SK-N-SH (cell line): ENCODE data around the gene TRAF5.
"Not testable (repeated sequence)": the region's sequence is repeated elsewhere in the genome, so short reads cannot be mapped to it uniquely, and the experiment has no call there.

ENCODE experiments used
- CHD2 ChIP-seq: fragments of 150-350 bp; IDR thresholded peaks from 2 replicates; pipeline ENCODE4 v1.6.1; 2018; ENCODE audit warnings: low read length; ENCODE audit not compliant: partially characterized antibody
- EZH2phosphoT487 ChIP-seq: fragments of 200-600 bp; sonication (generic); IDR thresholded peaks from 2 replicates; pipeline ENCODE4 v1.6.1; 2017; ENCODE audit warnings: low read depth, mixed run types, mild to moderate bottlenecking, antibody characterized with exemption, moderate library complexity, borderline replicate concordance
- JUND ChIP-seq: IDR thresholded peaks from 2 replicates; pipeline ENCODE4 v1.4.0; 2012
- TF ChIP-seq, protein P1 (sequence below): fragments of 200-600 bp; sonication (generic); IDR thresholded peaks from 2 replicates; pipeline ENCODE4 v1.6.1; 2017; ENCODE audit warnings: antibody characterized with exemption, mild to moderate bottlenecking, moderate library complexity
- TF ChIP-seq, protein P2 (sequence below): IDR thresholded peaks from 2 replicates; pipeline ENCODE4 v1.6.1; 2012; ENCODE audit warnings: mild to moderate bottlenecking, low read depth, low read length, moderate library complexity

DNA sequence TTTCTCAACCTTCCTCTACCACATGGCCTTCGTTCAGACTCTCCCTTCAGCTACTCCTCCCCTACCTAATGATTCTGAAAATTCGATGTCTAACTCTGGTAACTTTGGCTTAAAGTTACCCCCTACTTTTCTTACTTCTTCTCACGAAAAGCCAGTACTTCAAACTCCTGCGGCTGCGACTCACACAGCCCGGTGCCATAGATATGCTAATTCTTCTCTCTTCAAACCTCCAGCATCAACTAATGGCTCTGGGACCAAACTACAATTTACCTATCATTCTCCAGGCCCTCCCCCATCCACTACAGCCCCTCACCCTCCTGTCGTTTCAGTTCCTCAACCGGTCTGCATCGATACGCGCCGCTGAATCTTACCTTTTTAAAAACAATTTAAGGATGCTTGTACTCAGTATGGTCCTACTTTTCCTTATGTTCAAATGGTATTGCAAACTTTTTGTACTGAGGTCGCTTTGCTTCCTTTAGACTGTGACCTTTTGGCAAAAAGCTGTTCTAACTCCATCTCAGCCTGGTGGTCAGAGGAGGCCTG, 73.3 kb downstream of the TRAF5 start:
- not testable (repeated sequence) for TF ChIP-seq CHD2, EZH2phosphoT487, JUND
- TF ChIP-seq, protein P1, sequence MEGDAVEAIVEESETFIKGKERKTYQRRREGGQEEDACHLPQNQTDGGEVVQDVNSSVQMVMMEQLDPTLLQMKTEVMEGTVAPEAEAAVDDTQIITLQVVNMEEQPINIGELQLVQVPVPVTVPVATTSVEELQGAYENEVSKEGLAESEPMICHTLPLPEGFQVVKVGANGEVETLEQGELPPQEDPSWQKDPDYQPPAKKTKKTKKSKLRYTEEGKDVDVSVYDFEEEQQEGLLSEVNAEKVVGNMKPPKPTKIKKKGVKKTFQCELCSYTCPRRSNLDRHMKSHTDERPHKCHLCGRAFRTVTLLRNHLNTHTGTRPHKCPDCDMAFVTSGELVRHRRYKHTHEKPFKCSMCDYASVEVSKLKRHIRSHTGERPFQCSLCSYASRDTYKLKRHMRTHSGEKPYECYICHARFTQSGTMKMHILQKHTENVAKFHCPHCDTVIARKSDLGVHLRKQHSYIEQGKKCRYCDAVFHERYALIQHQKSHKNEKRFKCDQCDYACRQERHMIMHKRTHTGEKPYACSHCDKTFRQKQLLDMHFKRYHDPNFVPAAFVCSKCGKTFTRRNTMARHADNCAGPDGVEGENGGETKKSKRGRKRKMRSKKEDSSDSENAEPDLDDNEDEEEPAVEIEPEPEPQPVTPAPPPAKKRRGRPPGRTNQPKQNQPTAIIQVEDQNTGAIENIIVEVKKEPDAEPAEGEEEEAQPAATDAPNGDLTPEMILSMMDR: not testable (repeated sequence)
- TF ChIP-seq, protein P2, sequence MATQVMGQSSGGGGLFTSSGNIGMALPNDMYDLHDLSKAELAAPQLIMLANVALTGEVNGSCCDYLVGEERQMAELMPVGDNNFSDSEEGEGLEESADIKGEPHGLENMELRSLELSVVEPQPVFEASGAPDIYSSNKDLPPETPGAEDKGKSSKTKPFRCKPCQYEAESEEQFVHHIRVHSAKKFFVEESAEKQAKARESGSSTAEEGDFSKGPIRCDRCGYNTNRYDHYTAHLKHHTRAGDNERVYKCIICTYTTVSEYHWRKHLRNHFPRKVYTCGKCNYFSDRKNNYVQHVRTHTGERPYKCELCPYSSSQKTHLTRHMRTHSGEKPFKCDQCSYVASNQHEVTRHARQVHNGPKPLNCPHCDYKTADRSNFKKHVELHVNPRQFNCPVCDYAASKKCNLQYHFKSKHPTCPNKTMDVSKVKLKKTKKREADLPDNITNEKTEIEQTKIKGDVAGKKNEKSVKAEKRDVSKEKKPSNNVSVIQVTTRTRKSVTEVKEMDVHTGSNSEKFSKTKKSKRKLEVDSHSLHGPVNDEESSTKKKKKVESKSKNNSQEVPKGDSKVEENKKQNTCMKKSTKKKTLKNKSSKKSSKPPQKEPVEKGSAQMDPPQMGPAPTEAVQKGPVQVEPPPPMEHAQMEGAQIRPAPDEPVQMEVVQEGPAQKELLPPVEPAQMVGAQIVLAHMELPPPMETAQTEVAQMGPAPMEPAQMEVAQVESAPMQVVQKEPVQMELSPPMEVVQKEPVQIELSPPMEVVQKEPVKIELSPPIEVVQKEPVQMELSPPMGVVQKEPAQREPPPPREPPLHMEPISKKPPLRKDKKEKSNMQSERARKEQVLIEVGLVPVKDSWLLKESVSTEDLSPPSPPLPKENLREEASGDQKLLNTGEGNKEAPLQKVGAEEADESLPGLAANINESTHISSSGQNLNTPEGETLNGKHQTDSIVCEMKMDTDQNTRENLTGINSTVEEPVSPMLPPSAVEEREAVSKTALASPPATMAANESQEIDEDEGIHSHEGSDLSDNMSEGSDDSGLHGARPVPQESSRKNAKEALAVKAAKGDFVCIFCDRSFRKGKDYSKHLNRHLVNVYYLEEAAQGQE: not testable (repeated sequence)
